Measurements from ENCODE around the gene PNMA1. TPM values are rescaled to one million over a fixed set of nuclear protein-coding genes. Genes with fewer than 3 reads are reported as not detected.

PNMA1 gene
- total and polyA plus RNA-seq, 11 donors: 7.4 to 32.3 (median 25.9) TPM

- Histone ChIP-seq H3K27ac (peak overlapping the region; percentile 84 to 100 (median 94)), H3K9me3 (no peaks in the 10 kb centered on the region), H3K27me3 (no peaks in the 10 kb centered on the region), H3K4me3 (peak overlapping the region in 9 of 12 donors; percentile 6 to 46 (median 24)), H3K36me3 (no peaks in the 10 kb centered on the region), H3K4me1 (peaks cover 63 to 100% (median 100%) of the 10 kb centered on the region in 12 donors)
- WGBS, 4 donors: 25 to 33% (median 29%) methylated on average over 8 to 9 of the region's 9 CpGs
- peak in 3 of 5 donors; percentile 55 to 80 (median 75) for DNase-seq
- peak; percentile 18 to 59 (median 48) for ATAC-seq
- intact Hi-C loops (cut with DNase I): loop anchor here in 5 of 10 donors (5.0 kb wide), 1 partner anchor 34 kb away; no protein-coding TSS in a partner anchor
- no peak for TF ChIP-seq CTCF (IDR thresholded peaks at IDR 0.05)
- TF ChIP-seq POLR2A (IDR thresholded peaks at IDR 0.05): no peak
Measured at GRCh38 chr14:73753124-73753886, 39.1 kb upstream of the PNMA1 start.

- peak overlapping the region; percentile 84 to 100 (median 94) for H3K27ac ChIP-seq
- no peak for TF ChIP-seq POLR2A (IDR thresholded peaks at IDR 0.05)
- TF ChIP-seq CTCF (IDR thresholded peaks at IDR 0.05): peak in 4 of 12 donors; percentile 22 to 35 (median 30)
- H3K36me3 ChIP-seq: no peaks in the 10 kb centered on the region
- H3K4me1 ChIP-seq: peaks cover 60 to 100% (median 100%) of the 10 kb centered on the region in 12 donors
- DNase-seq: peak; percentile 75 to 91 (median 84)
- intact Hi-C loops (cut with DNase I): loop anchor here in 5 of 10 donors (5.0 kb wide), 1 partner anchor 35 kb away; no protein-coding TSS in a partner anchor
- peak; percentile 58 to 73 (median 70) for ATAC-seq
- H3K27me3 ChIP-seq: no peaks in the 10 kb centered on the region
- peak overlapping the region in 3 of 12 donors; percentile 20 to 46 (median 42) for H3K4me3 ChIP-seq
- H3K9me3 ChIP-seq: no peaks in the 10 kb centered on the region
- whole genome bisulfite sequencing, 4 donors: 35 to 48% (median 41%) methylated on average over 7 of the region's 7 CpGs
Measured at GRCh38 chr14:73752297-73752992, 38.3 kb upstream of the PNMA1 start.

- 36 to 52% (median 44%) methylated on average over 7 of the region's 7 CpGs for WGBS, 4 donors
- peaks cover 64 to 100% (median 100%) of the 10 kb centered on the region in 12 donors for H3K4me1 ChIP-seq
Measured at GRCh38 chr14:73751157-73751691, 37.0 kb upstream of the PNMA1 start.

More at GRCh38 chr14:73751157-73751691, 37.0 kb upstream of the PNMA1 start:
- Histone ChIP-seq H3K27ac (peak overlapping the region in 11 of 12 donors; percentile 84 to 100 (median 96)), H3K27me3 (no peaks in the 10 kb centered on the region), H3K4me3 (no peak overlapping the region), H3K9me3 (no peaks in the 10 kb centered on the region), H3K36me3 (no peaks in the 10 kb centered on the region)
- ATAC-seq (no peak), DNase-seq (peak in 1 of 5 donors; percentile 26)
- intact Hi-C loops (cut with DNase I): loop anchor here in 5 of 10 donors (5.0 kb wide), 1 partner anchor 36 kb away; no protein-coding TSS in a partner anchor
- no peak for TF ChIP-seq POLR2A (IDR thresholded peaks at IDR 0.05)
- no peak for TF ChIP-seq CTCF (IDR thresholded peaks at IDR 0.05)

Data from heart left ventricle (tissue), 16 donors.